ENCODE results near the gene IGF2R.

IGF2R gene

GRCh38 chr6:160055378-160055777 lies 86.5 kb downstream of the IGF2R start:
- no peaks in the 10 kb centered on the region for H3K4me1 ChIP-seq
- H3K36me3 ChIP-seq (replicated peaks): peaks cover 61% of the 10 kb centered on the region
- H3K4me3 ChIP-seq: no peak overlapping the region
- no peaks in the 10 kb centered on the region for H3K9me3 ChIP-seq
- in situ Hi-C loops (cut with MboI; ENCODE audit: low sequenced_read_pairs): no loop called here
- H3K27me3 ChIP-seq (ENCODE audit: low read depth): no peaks in the 10 kb centered on the region
- no peak for DNase-seq (ENCODE audit: low spot score in 2 of 2)

GRCh38 chr6:160055813-160056212 lies 86.9 kb downstream of the IGF2R start:
- Histone ChIP-seq H3K36me3 (replicated peaks) (peaks cover 62% of the 10 kb centered on the region), H3K27me3 (ENCODE audit: low read depth) (no peaks in the 10 kb centered on the region), H3K4me1 (no peaks in the 10 kb centered on the region), H3K4me3 (no peak overlapping the region), H3K9me3 (no peaks in the 10 kb centered on the region)
- DNase-seq (ENCODE audit: low spot score in 2 of 2): no peak
- in situ Hi-C loops (cut with MboI; ENCODE audit: low sequenced_read_pairs): no loop called here

- in situ Hi-C loops (cut with MboI; ENCODE audit: low sequenced_read_pairs): no loop called here
- H3K36me3 ChIP-seq (replicated peaks): peaks cover 59% of the 10 kb centered on the region
Measured at GRCh38 chr6:160057080-160057479, 88.2 kb downstream of the IGF2R start.

GRCh38 chr6:160058603-160059215 lies 89.8 kb downstream of the IGF2R start:
- in situ Hi-C loops (cut with MboI; ENCODE audit: low sequenced_read_pairs): no loop called here
- H3K9me3 ChIP-seq: no peaks in the 10 kb centered on the region
- DNase-seq (ENCODE audit: low spot score in 2 of 2): no peak
- no peaks in the 10 kb centered on the region for H3K4me1 ChIP-seq
- peaks cover 52% of the 10 kb centered on the region for H3K36me3 ChIP-seq (replicated peaks)
- no peak overlapping the region for H3K4me3 ChIP-seq
- H3K27me3 ChIP-seq (ENCODE audit: low read depth): no peaks in the 10 kb centered on the region

More at GRCh38 chr6:160057080-160057479, 88.2 kb downstream of the IGF2R start:
- DNase-seq (ENCODE audit: low spot score in 2 of 2): no peak
- Histone ChIP-seq H3K9me3 (no peaks in the 10 kb centered on the region), H3K4me3 (no peak overlapping the region), H3K27me3 (ENCODE audit: low read depth) (no peaks in the 10 kb centered on the region), H3K4me1 (no peaks in the 10 kb centered on the region)

- H3K27me3 ChIP-seq (ENCODE audit: low read depth): no peaks in the 10 kb centered on the region
Measured at GRCh38 chr6:160060221-160060620, 91.3 kb downstream of the IGF2R start.

GRCh38 chr6:160060920-160061447 lies 92.1 kb downstream of the IGF2R start:
- H3K4me1 ChIP-seq: no peaks in the 10 kb centered on the region
- no peak for DNase-seq (ENCODE audit: low spot score in 2 of 2)
- H3K4me3 ChIP-seq: no peak overlapping the region
- no peaks in the 10 kb centered on the region for H3K9me3 ChIP-seq
- peaks cover 58% of the 10 kb centered on the region for H3K36me3 ChIP-seq (replicated peaks)
- in situ Hi-C loops (cut with MboI; ENCODE audit: low sequenced_read_pairs): no loop called here
- H3K27me3 ChIP-seq (ENCODE audit: low read depth): no peaks in the 10 kb centered on the region

More at GRCh38 chr6:160060221-160060620, 91.3 kb downstream of the IGF2R start:
- in situ Hi-C loops (cut with MboI; ENCODE audit: low sequenced_read_pairs): no loop called here
- Histone ChIP-seq H3K36me3 (replicated peaks) (peaks cover 63% of the 10 kb centered on the region), H3K4me1 (no peaks in the 10 kb centered on the region), H3K9me3 (no peaks in the 10 kb centered on the region), H3K4me3 (no peak overlapping the region)
- DNase-seq (ENCODE audit: low spot score in 2 of 2): no peak

- Histone ChIP-seq H3K27me3 (ENCODE audit: low read depth) (no peaks in the 10 kb centered on the region), H3K4me1 (no peaks in the 10 kb centered on the region), H3K36me3 (replicated peaks) (peaks cover 45% of the 10 kb centered on the region), H3K9me3 (no peaks in the 10 kb centered on the region), H3K4me3 (no peak overlapping the region)
- no peak for DNase-seq (ENCODE audit: low spot score in 2 of 2)
- in situ Hi-C loops (cut with MboI; ENCODE audit: low sequenced_read_pairs): no loop called here
Measured at GRCh38 chr6:160063771-160064413, 95.0 kb downstream of the IGF2R start.

- in situ Hi-C loops (cut with MboI; ENCODE audit: low sequenced_read_pairs): no loop called here
- Histone ChIP-seq H3K9me3 (no peaks in the 10 kb centered on the region), H3K4me3 (no peak overlapping the region), H3K36me3 (replicated peaks) (peaks cover 48% of the 10 kb centered on the region), H3K27me3 (ENCODE audit: low read depth) (no peaks in the 10 kb centered on the region), H3K4me1 (no peaks in the 10 kb centered on the region)
- DNase-seq (ENCODE audit: low spot score in 2 of 2): no peak
Measured at GRCh38 chr6:160065200-160065599, 96.3 kb downstream of the IGF2R start.

GRCh38 chr6:160067564-160067963 lies 98.7 kb downstream of the IGF2R start:
- in situ Hi-C loops (cut with MboI; ENCODE audit: low sequenced_read_pairs): no loop called here
- peaks cover 48% of the 10 kb centered on the region for H3K36me3 ChIP-seq (replicated peaks)
- no peak overlapping the region for H3K4me3 ChIP-seq
- H3K4me1 ChIP-seq: no peaks in the 10 kb centered on the region
- no peaks in the 10 kb centered on the region for H3K27me3 ChIP-seq (ENCODE audit: low read depth)
- no peak for DNase-seq (ENCODE audit: low spot score in 2 of 2)
- no peaks in the 10 kb centered on the region for H3K9me3 ChIP-seq

- in situ Hi-C loops (cut with MboI; ENCODE audit: low sequenced_read_pairs): no loop called here
- Histone ChIP-seq H3K27me3 (ENCODE audit: low read depth) (no peaks in the 10 kb centered on the region), H3K4me1 (no peaks in the 10 kb centered on the region), H3K9me3 (no peaks in the 10 kb centered on the region), H3K4me3 (no peak overlapping the region), H3K36me3 (replicated peaks) (peaks cover 56% of the 10 kb centered on the region)
- DNase-seq (ENCODE audit: low spot score in 2 of 2): no peak
Measured at GRCh38 chr6:160068346-160068745, 99.5 kb downstream of the IGF2R start.

GRCh38 chr6:160069050-160069454 lies 100.2 kb downstream of the IGF2R start:
- H3K4me3 ChIP-seq: no peak overlapping the region
- no peaks in the 10 kb centered on the region for H3K27me3 ChIP-seq (ENCODE audit: low read depth)
- no peaks in the 10 kb centered on the region for H3K4me1 ChIP-seq
- H3K36me3 ChIP-seq (replicated peaks): peaks cover 61% of the 10 kb centered on the region
- no peaks in the 10 kb centered on the region for H3K9me3 ChIP-seq
- in situ Hi-C loops (cut with MboI; ENCODE audit: low sequenced_read_pairs): no loop called here
- DNase-seq (ENCODE audit: low spot score in 2 of 2): no peak

- Histone ChIP-seq H3K36me3 (replicated peaks) (peaks cover 58% of the 10 kb centered on the region), H3K9me3 (no peaks in the 10 kb centered on the region), H3K4me1 (no peaks in the 10 kb centered on the region), H3K27me3 (ENCODE audit: low read depth) (no peaks in the 10 kb centered on the region), H3K4me3 (no peak overlapping the region)
- in situ Hi-C loops (cut with MboI; ENCODE audit: low sequenced_read_pairs): no loop called here
- no peak for DNase-seq (ENCODE audit: low spot score in 2 of 2)
Measured at GRCh38 chr6:160069459-160069858, 100.6 kb downstream of the IGF2R start.

- Histone ChIP-seq H3K9me3 (no peaks in the 10 kb centered on the region), H3K36me3 (replicated peaks) (peaks cover 56% of the 10 kb centered on the region), H3K4me1 (no peaks in the 10 kb centered on the region), H3K4me3 (no peak overlapping the region), H3K27me3 (ENCODE audit: low read depth) (no peaks in the 10 kb centered on the region)
- DNase-seq (ENCODE audit: low spot score in 2 of 2): no peak
- in situ Hi-C loops (cut with MboI; ENCODE audit: low sequenced_read_pairs): no loop called here
Measured at GRCh38 chr6:160070427-160070826, 101.5 kb downstream of the IGF2R start.

GRCh38 chr6:160070831-160071230 lies 101.9 kb downstream of the IGF2R start:
- H3K27me3 ChIP-seq (ENCODE audit: low read depth): no peaks in the 10 kb centered on the region
- peaks cover 57% of the 10 kb centered on the region for H3K36me3 ChIP-seq (replicated peaks)
- H3K4me1 ChIP-seq: no peaks in the 10 kb centered on the region
- no peak overlapping the region for H3K4me3 ChIP-seq
- DNase-seq (ENCODE audit: low spot score in 2 of 2): no peak
- in situ Hi-C loops (cut with MboI; ENCODE audit: low sequenced_read_pairs): no loop called here
- H3K9me3 ChIP-seq: no peaks in the 10 kb centered on the region

Data from HAP-1 (cell line).